GM18867 (cell line): ENCODE data around the gene HJURP.

Experiments used
- ATAC-seq: cut with Tn5 transposase; IDR thresholded peaks from one replicate; pipeline ENCODE4 v1.9.1; 2021; ENCODE audit warnings: mild to moderate bottlenecking, moderate library complexity; ENCODE audit not compliant: unreplicated experiment

HJURP gene

DNA sequence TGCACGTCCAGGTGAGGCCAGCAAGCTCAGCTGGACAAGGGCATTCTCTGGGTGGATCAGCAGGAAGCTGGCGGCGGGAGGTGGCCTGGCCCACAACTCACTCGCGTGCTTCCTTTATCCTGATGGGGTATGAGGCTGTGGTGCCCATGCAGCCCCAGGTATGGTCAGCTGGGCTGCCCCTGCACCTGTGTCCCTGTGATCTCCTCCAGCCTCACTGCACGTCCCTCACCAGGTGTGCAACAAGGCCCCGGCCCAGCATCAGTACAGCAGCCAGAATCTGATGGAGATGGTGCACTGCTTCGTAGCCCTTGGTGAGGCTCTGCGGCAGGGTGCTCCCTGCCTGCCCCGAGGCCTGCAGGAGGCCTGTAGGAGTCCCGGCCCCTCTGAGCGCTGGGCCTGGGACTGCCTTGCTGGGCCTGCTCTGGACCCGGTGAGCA, 58.6 kb downstream of the HJURP start:
- ATAC-seq, result no peak

DNA sequence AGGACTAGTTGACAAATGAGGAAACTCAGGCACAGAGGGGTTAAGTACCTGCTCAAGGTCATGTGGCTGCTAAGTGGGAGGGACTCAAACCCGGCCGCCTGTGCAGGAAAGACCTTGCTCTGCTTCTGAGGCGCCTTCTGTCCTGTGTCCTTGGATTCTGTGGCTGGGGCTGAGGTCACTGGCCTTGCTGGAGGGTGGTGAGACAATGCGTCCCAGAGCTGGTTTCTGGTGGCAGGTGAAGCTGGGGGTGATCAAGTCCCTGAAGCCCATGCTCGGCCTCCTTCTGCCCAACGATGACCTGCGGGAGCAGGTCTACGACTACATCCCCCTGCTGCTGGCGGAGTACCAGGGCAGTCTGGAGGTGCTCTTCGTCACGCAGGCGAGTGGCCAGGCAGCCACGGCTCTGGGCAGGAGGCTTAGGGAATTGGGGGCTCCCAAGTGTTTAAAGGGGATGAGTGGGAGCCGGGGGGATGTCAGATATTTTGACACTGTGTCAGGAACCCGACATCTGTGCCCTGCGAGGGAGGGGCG, 60.1 kb downstream of the HJURP start:
- no peak for ATAC-seq

DNA sequence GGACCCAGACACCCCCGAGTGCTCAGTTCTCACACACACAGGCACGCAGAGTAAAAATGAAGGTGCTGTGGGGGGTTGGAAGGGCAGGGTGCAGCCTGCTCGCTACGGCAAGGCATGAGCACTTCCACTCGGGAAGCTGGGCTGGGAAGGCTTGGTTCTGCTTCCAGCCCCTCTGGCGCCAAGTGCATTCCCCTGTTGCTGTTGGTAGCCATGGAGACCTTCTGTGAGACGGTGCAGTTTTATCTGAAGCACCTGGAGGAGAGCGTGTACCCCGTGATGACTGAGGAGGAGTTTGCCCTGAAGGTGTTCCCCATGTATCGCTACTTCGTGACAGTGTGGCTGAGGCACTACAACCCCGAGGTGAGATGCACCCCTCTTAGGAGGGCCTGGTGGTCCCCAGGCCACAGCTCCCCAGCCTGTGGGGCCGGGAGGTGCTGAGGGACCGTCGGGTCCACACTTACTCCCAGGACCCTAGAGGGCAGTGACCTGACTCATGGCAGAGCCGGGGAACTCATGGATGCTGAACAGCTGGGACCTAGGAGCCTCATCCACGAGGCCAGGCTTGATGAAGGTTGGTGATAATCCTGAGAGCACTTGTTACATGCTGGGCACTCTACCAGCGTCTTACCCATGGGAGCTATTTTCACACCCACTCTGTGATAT, 60.7 kb downstream of the HJURP start:
- ATAC-seq, result no peak

DNA sequence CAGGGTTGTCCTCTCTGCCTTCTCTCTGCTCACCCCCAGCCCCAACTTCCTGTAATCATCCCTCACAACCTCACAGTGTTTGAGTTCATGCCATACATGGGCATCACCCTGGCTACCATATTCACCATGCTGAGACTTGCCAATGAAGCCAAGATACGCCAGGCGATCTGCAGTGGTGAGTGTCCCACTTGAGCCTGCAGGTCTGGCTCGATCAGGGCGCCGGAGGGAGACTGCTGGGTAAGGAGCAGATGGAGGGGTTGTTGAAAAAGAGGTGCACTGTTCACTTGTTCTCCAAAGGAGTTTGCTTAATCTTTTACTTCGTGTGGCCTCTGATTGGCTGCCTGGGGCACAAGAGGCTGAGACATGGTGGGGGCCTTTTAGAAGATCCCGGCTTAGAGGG, 61.6 kb downstream of the HJURP start:
- ATAC-seq, result no peak

DNA sequence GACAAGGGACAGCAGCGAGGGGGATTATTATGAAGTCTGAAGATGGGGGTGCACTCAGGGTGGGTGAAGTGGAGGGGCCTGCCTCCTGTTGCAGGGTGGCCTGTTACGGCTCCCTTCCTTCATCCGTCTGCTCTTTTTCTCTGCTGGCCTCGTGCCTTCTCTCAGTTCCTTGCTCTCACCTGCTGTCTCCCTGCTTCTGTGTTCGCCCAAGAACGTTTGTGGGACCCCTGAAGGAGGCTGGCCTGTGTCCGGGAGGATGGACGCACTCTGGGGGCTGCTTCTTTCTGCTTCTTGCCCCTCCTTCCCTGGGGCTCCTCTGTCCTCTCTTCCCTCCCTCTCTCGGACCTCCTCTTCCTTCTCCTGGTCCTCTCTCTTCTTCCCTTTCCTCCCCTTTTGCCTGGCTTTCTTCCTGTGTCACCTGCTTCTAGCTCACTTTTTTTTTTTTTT, 62.4 kb downstream of the HJURP start:
- ATAC-seq, result no peak

DNA sequence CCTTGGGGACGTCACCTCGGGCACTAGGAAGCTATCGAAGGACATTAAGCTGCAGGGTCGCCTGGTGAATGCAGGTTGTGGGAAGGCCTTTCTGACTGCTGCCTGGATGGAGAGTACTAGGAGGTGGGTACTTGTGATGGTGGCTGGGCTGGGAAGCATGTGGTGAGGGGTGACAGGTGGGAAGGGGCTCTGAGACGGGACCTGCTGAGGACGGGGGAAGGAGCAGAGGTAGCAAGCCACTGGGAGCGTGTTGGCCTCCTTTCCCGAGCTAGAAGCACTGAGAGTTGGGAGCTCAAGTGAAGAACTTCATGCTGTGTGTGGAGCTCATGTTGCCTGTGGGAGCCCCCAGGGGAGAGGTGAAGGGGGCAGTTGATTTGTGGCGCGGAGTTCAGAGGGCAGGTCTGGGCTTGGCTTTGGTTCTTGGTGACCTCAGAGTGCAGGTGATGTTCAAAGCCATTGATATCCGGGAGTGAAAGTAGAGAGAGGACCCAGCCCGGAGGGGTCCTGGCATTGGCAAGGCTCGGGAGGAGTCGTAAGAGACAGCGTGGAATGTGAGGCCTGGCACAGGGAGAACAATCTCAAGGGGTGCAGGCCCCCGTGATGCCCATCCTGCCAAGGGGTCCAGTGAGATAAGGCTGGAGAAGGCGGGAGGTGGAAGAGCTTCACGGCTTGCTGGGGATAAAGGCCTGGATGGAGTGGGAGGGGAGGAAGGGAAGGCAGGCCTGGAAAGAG, 63.0 kb downstream of the HJURP start:
- no peak for ATAC-seq

DNA sequence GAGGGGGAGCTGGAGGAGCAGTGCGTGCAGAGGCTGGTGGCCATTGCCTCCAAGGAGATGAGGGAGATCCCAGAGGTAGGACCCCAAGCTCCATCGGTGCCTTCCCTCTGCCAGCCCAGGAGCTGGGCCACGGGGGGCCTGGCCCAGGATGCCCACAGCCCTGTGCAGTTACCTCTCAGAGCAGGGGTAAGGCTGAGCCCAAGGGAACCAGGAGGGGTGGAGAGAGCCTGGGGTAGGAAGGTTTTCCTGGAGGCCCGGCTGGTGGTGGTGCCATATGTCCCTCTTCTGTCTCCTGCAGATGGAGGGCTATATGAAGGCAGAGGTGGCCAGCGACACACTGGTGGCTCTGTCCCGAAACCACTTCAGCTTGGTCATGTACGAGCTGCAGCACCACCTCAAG, 64.8 kb downstream of the HJURP start:
- no peak for ATAC-seq
